Liver (tissue), 10 donors: ENCODE data around the gene STAT2. TPM values are rescaled to one million over a fixed set of nuclear protein-coding genes. Genes with fewer than 3 reads are reported as not detected.

Experiments used
- DNase-seq: peaks from one replicate; pipeline ENCODE4 v3.0.0-alpha.2; 2017; ENCODE audit warnings: low spot score
- H3K27ac ChIP-seq, 2 donors: one replicate each; pipeline ENCODE4 v1.7.0; 2013; ENCODE audit warnings: inconsistent platforms in 2 of 2, low read length in 2 of 2, control low read depth in 1 of 2, low read depth in 1 of 2, mild to moderate bottlenecking in 1 of 2
- H3K27me3 ChIP-seq, 4 donors: one replicate each; pipeline versions ENCODE4 v1.6.1 to v1.7.0; 2013; ENCODE audit warnings: low read length in 3 of 4, inconsistent platforms in 1 of 4, mild to moderate bottlenecking in 1 of 4, moderate library complexity in 1 of 4; ENCODE audit not compliant: control insufficient read depth in 4 of 4, insufficient read depth in 4 of 4
- H3K36me3 ChIP-seq, 4 donors: one replicate each; pipeline versions ENCODE4 v1.6.1 to v1.7.0; 2013; ENCODE audit warnings: low read length in 3 of 4, mild to moderate bottlenecking in 3 of 4, low read depth in 1 of 4, moderate library complexity in 1 of 4; ENCODE audit not compliant: control insufficient read depth in 4 of 4, insufficient read depth in 3 of 4
- H3K4me1 ChIP-seq, 4 donors: one replicate each; pipeline versions ENCODE4 v1.6.1 to v1.7.0; 2013; ENCODE audit warnings: low read length in 3 of 4, mild to moderate bottlenecking in 3 of 4, moderate library complexity in 1 of 4; ENCODE audit not compliant: control insufficient read depth in 4 of 4, insufficient read depth in 4 of 4
- H3K4me3 ChIP-seq, 3 donors: one replicate each; pipeline versions ENCODE4 v1.6.1 to v1.7.0; 2013; ENCODE audit warnings: low read length in 3 of 3, control low read depth in 1 of 3, low read depth in 1 of 3, mild to moderate bottlenecking in 1 of 3
- H3K9ac ChIP-seq, 2 donors: one replicate each; pipeline ENCODE4 v1.7.0; 2013; ENCODE audit warnings: low read length in 2 of 2, mild to moderate bottlenecking in 2 of 2, moderate library complexity in 2 of 2, control low read depth in 1 of 2, low read depth in 1 of 2
- H3K9me3 ChIP-seq, 4 donors: one replicate each; pipeline versions ENCODE4 v1.6.1 to v1.7.0; 2013; ENCODE audit warnings: low read length in 3 of 4; ENCODE audit not compliant: control insufficient read depth in 4 of 4
- HNF4A ChIP-seq, 2 donors: conservative IDR thresholded peaks; 2 replicates each; pipeline ENCODE4 v1.6.1; 2016; ENCODE audit warnings: antibody characterized with exemption in 2 of 2, mild to moderate bottlenecking in 2 of 2
- RXRA ChIP-seq, 2 donors: IDR thresholded peaks; 2 replicates each; pipeline ENCODE4 v1.6.1; 2017 to 2018; ENCODE audit warnings: antibody characterized with exemption in 2 of 2, mild to moderate bottlenecking in 1 of 2
- WGBS: extraction: QIAGEN DNeasy Blood & Tissue Kit; methylation state at CpG from one replicate; pipeline ENCODE4 v1.1.7; 2013; 5-methylcytosine and 5-hydroxymethylcytosine counted together
- polyA plus RNA-seq, 2 donors: library from polyadenylated mRNA; stranded (reverse) in 1 of 2; unstranded in 1 of 2; fragments of 200-250 nt in 1 of 2; fragments of >200 nt in 1 of 2; fragmentation: Nextera tagmentation in 1 of 2; extraction: Ambion mirVana in 1 of 2; gene quantifications; one replicate each; pipeline versions ENCODE4 v1.2.1 to v1.2.3, GENCODE V29; 2013 to 2015
- small RNA-seq: library from RNA; depleted of rRNA; stranded (forward); fragments of <200 nt; gene quantifications from one replicate; pipeline ENCODE3, GENCODE V24; 2014
- total RNA-seq, 2 donors: library from RNA; depleted of rRNA; stranded (reverse); fragments of >200 nt; gene quantifications; one replicate each; pipeline ENCODE4 v1.2.3, GENCODE V29; 2014
- donor health status: healthy.
- donor health status: healthy.
- donor health status: healthy.
- donor health status: healthy.
- donor health status: healthy.

Gene STAT2
- total and polyA plus RNA-seq, 4 donors: 48.4 to 219 (median 66.6) TPM

DNA sequence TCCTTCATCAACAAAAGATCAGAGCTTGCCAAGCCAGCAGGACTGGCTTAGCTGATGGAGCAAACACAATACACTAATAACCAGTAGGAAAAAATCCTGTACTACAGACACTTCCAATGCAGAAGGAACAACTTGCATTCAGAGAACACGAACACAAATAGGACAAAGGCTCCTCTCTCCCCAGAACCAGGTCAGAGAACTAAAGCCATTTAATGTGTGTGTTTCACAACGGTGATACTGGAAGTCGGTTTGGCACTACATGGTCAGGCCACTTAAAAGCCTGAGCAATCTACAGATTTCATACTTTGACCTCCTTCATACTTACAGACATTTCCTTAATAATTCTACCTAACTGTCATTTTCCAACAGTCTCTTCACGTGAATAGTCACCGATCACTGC, 66.1 kb downstream of the STAT2 start:
- H3K27me3 ChIP-seq: no peaks in the 10 kb centered on the region
- H3K4me1 ChIP-seq: peaks cover 15 to 40% (median 32%) of the 10 kb centered on the region in 4 donors
- H3K9ac ChIP-seq: peak overlapping the region in 1 of 2 donors; percentile 31
- H3K9me3 ChIP-seq: no peaks in the 10 kb centered on the region
- H3K36me3 ChIP-seq: peaks cover 0 to 14% (median 6%) of the 10 kb centered on the region in 4 donors
- H3K27ac ChIP-seq: no peak overlapping the region
- TF ChIP-seq RXRA (IDR thresholded peaks at IDR 0.05) (peak in 1 of 2 donors; percentile 6), HNF4A (conservative IDR thresholded peaks at IDR 0.05) (no peak)
- WGBS: 52% methylated on average over 5 of the region's 5 CpGs
- H3K4me3 ChIP-seq: no peak overlapping the region
- no peak for DNase-seq

Small RNA genes lying within 50 kb of the gene (small RNA-seq; reads per million reads assigned to genes)
- not detected for gene RNU7-40P

Other genes starting within 250 kb of the STAT2 start
- 1,000 to 10,000 TPM in 1 of 2 donors, 100 to 1,000 TPM in 1; 979 to 1,323 TPM for gene RPL41, start 243.5 kb downstream of the STAT2 start, total RNA-seq
- gene RPL41, start 243.5 kb downstream of the STAT2 start, polyA plus RNA-seq: 1,000 to 10,000 TPM; 1,640 to 2,155 TPM
- gene ZC3H10, start 241.8 kb downstream of the STAT2 start, total RNA-seq: 1 to 10 TPM; 2.0 to 5.2 TPM
- 1 to 10 TPM; 1.3 to 1.8 TPM for gene ZC3H10, start 241.8 kb downstream of the STAT2 start, polyA plus RNA-seq
- gene ESYT1, start 231.8 kb downstream of the STAT2 start, total RNA-seq: 10 to 100 TPM; 59.5 to 93.5 TPM
- gene ESYT1, start 231.8 kb downstream of the STAT2 start, polyA plus RNA-seq: 10 to 100 TPM; 41.0 to 58.1 TPM
- 10 to 100 TPM in 1 of 2 donors, 1 to 10 TPM in 1; 3.7 to 14.2 TPM for gene MYL6B, start 207.5 kb downstream of the STAT2 start, total RNA-seq
- gene MYL6B, start 207.5 kb downstream of the STAT2 start, polyA plus RNA-seq: 10 to 100 TPM; 11.2 to 13.9 TPM
- gene MYL6, start 201.7 kb downstream of the STAT2 start, total RNA-seq: 100 to 1,000 TPM; 298 to 482 TPM
- gene MYL6, start 201.7 kb downstream of the STAT2 start, polyA plus RNA-seq: 100 to 1,000 TPM; 766 to 975 TPM
- gene SMARCC2, start 170.6 kb downstream of the STAT2 start, total RNA-seq: 10 to 100 TPM; 20.5 to 24.6 TPM
- 10 to 100 TPM; 12.8 to 24.8 TPM for gene SMARCC2, start 170.6 kb downstream of the STAT2 start, polyA plus RNA-seq
- gene RNF41, start 138.2 kb downstream of the STAT2 start, total RNA-seq: 10 to 100 TPM; 22.1 to 31.8 TPM
- gene RNF41, start 138.2 kb downstream of the STAT2 start, polyA plus RNA-seq: 10 to 100 TPM in 1 of 2 donors, 1 to 10 TPM in 1; 7.6 to 11.5 TPM
- 10 to 100 TPM; 10.8 to 13.1 TPM for gene NABP2, start 135.8 kb downstream of the STAT2 start, total RNA-seq
- gene NABP2, start 135.8 kb downstream of the STAT2 start, polyA plus RNA-seq: 10 to 100 TPM; 12.1 to 14.5 TPM
- 100 to 1,000 TPM; 157 to 195 TPM for gene SLC39A5, start 130.1 kb downstream of the STAT2 start, total RNA-seq
- 100 to 1,000 TPM; 125 to 126 TPM for gene SLC39A5, start 130.1 kb downstream of the STAT2 start, polyA plus RNA-seq
- gene ANKRD52, start 101.7 kb downstream of the STAT2 start, total RNA-seq: 10 to 100 TPM in 1 of 2 donors, 1 to 10 TPM in 1; 8.3 to 13.6 TPM
- gene ANKRD52, start 101.7 kb downstream of the STAT2 start, polyA plus RNA-seq: 10 to 100 TPM in 1 of 2 donors, 1 to 10 TPM in 1; 5.4 to 10.3 TPM
- 10 to 100 TPM in 1 of 2 donors, 1 to 10 TPM in 1; 3.2 to 40.7 TPM for gene COQ10A, start 93.2 kb downstream of the STAT2 start, total RNA-seq
- 10 to 100 TPM in 1 of 2 donors, 1 to 10 TPM in 1; 9.5 to 21.6 TPM for gene COQ10A, start 93.2 kb downstream of the STAT2 start, polyA plus RNA-seq
- 10 to 100 TPM; 59.0 to 79.9 TPM for gene CS, start 59.8 kb downstream of the STAT2 start, total RNA-seq
- 10 to 100 TPM; 33.8 to 36.0 TPM for gene CS, start 59.8 kb downstream of the STAT2 start, polyA plus RNA-seq
- 10 to 100 TPM; 24.6 to 68.7 TPM for gene CNPY2, start 44.1 kb downstream of the STAT2 start, total RNA-seq
- gene CNPY2, start 44.1 kb downstream of the STAT2 start, polyA plus RNA-seq: 100 to 1,000 TPM in 1 of 2 donors, 10 to 100 TPM in 1; 72.6 to 163 TPM
- 10 to 100 TPM; 20.5 to 92.4 TPM for gene PAN2, start 26.1 kb downstream of the STAT2 start, total RNA-seq
- 10 to 100 TPM; 26.9 to 28.5 TPM for gene PAN2, start 26.1 kb downstream of the STAT2 start, polyA plus RNA-seq
- under 1 TPM in 1 of 2 donors, not detected in 1; 0.25 TPM for gene IL23A, start 21.2 kb downstream of the STAT2 start, total RNA-seq
- under 1 TPM; 0.14 to 0.22 TPM for gene IL23A, start 21.2 kb downstream of the STAT2 start, polyA plus RNA-seq
- gene APOF, start 2.8 kb upstream of the STAT2 start, total RNA-seq: 100 to 1,000 TPM in 1 of 2 donors, 10 to 100 TPM in 1; 11.9 to 109 TPM
- gene APOF, start 2.8 kb upstream of the STAT2 start, polyA plus RNA-seq: 100 to 1,000 TPM; 203 to 335 TPM
- 10 to 100 TPM; 12.9 to 17.6 TPM for gene TIMELESS, start 89.3 kb upstream of the STAT2 start, total RNA-seq
- 1 to 10 TPM; 5.1 to 7.8 TPM for gene TIMELESS, start 89.3 kb upstream of the STAT2 start, polyA plus RNA-seq
- under 1 TPM; 0.09 to 0.50 TPM for gene MIP, start 94.5 kb upstream of the STAT2 start, total RNA-seq
- under 1 TPM; 0.28 to 0.60 TPM for gene MIP, start 94.5 kb upstream of the STAT2 start, polyA plus RNA-seq
- gene SPRYD4, start 108.5 kb upstream of the STAT2 start, total RNA-seq: 1 to 10 TPM; 3.8 to 7.6 TPM
- 10 to 100 TPM in 1 of 2 donors, 1 to 10 TPM in 1; 7.7 to 13.0 TPM for gene SPRYD4, start 108.5 kb upstream of the STAT2 start, polyA plus RNA-seq
- gene GLS2, start 128.1 kb upstream of the STAT2 start, total RNA-seq: 10 to 100 TPM; 42.2 to 53.8 TPM
- gene GLS2, start 128.1 kb upstream of the STAT2 start, polyA plus RNA-seq: 10 to 100 TPM; 28.0 to 53.7 TPM
- gene RBMS2, start 161.7 kb upstream of the STAT2 start, total RNA-seq: 1 to 10 TPM; 2.3 to 3.8 TPM
- gene RBMS2, start 161.7 kb upstream of the STAT2 start, polyA plus RNA-seq: 1 to 10 TPM; 1.2 to 1.3 TPM